ENCODE results near the gene ARHGAP26. TPM values are rescaled to one million over a fixed set of nuclear protein-coding genes. Genes with fewer than 3 reads are reported as not detected.
A peak's percentile ranks its signal among the peaks of the same experiment; 100 is the strongest.

Gene ARHGAP26
- total RNA-seq, 1 experiment from 2014 or later = 5.9 TPM

DNA sequence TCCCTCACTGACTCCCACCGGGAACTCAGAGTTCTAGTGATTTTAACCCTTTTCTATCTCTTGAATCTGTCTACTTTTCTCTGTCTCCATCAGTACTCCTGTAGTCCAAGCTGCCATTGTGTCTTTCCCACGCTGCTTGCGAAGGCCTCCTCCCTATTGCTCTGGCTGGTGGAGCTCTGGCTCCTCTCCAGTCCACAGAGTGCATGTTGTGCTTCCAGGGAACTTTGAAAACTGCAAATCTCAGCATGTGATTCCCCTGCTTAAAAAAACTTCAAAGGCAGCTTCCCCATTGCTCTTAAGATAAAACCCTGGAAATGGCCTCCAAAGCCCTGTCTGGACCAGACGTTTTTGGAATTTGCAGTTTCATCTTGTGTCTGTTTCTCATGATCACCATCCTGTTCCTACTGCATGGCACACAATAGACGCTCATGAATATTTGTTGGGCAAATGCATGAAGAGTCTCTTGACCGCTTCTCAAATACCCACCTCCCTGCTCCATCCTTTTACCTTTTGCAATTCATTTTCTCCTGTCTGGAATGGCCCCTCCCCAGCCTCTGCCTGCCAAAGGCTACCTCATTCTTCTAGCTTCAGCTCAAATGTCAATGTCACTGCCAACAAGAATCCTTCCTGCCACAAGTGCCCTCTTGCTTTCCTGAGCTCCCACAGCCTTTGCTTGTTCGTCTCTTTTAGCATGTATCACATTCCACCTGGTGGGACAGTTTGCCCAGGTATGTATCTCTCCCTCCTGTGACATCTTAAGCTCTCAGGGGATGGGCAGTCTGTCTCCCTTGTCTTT is 293.2 kb downstream of the ARHGAP26 start:
- H3K36me3 ChIP-seq (replicated peaks; ENCODE audit: control insufficient read depth, insufficient read depth, low read length) = no peaks in the 10 kb centered on the region; the same call in 1 of the 2 replicates
- no peaks in the 10 kb centered on the region for H3K27me3 ChIP-seq (ENCODE audit: control insufficient read depth, insufficient read depth, low read length)
- DNase-seq = no peak
- H3K4me3 ChIP-seq (ENCODE audit: insufficient read depth, low read depth, low read length) = no peak overlapping the region

DNA sequence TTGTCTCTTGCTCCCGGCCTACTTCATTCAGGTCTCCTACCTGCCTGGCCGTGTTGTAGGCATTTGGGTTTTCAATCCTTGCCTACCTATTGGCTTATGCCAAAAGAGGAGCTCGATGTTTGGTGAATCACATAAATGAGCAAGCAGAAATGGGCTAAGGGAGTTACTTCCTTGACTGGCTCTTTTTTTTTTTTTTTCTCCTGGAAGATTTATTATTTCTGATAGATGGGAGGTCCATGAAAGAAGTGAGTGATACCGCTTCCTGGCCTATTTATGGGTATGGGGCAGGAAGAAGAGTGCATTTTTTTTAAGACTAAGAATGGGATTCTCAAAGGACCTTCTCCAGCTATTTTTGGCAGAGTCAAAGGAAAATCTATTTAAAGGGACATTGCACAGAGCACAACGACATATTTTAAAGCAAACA is 294.1 kb downstream of the ARHGAP26 start:
- no peak for DNase-seq
- no peaks in the 10 kb centered on the region; the same call in 1 of the 2 replicates for H3K36me3 ChIP-seq (replicated peaks; ENCODE audit: control insufficient read depth, insufficient read depth, low read length)
- H3K27me3 ChIP-seq (ENCODE audit: control insufficient read depth, insufficient read depth, low read length) = no peaks in the 10 kb centered on the region
- no peak overlapping the region for H3K4me3 ChIP-seq (ENCODE audit: insufficient read depth, low read depth, low read length)

DNA sequence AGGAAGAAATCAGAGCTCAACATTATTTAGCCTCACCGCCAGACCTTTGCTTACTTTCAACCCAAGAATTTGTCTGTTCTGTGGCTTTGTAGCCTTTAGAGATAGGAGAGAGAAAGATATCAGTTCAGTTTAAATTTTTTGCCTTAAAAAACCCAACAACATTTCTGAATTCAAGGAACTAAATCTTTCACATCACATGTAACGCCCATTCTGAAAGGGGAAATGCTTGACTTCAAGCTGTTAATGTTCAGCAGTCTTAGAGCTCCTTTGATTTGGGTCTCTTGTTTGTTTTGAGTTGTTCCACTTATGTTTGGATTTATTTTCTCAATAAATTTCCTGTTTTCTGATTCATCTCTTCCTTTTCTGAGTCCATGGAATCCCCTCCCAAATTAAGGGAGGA is 294.5 kb downstream of the ARHGAP26 start:
- no peak for DNase-seq

DNA sequence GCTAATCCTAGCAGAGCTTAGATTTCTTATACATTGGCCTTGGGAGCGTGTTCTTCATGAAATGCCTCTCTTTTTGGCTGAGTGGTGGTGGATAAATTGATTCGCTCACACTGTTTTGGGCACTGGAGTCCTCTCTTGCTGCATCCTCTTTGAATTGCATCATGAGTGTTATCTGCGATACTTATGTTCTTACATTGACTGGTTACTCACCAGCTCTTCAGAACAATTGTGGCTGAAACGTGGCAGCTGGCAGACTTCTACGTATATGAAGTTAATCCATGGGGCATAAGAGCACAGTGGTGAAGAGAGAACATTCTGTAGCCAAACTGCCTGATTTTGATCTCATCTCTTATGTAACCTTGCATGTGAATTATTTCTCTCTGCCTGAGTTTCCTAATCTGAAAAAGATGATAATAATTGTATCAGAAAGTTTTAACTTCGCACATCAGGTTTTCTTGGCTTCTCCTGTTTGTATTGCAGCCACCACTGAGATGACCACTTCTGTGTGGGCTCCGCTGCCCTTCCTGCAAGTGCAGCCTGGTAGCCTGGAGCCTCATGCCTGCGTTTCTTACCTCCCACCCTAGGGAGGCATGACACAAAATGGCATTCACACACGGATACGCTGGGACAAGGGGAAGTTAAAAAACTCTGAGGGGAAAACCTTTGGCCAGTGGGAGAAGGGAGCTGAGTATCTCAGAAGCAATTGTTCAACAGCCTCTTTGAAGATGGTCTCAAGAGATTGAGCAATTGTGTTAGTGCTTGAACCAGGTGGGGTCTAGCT is 295.2 kb downstream of the ARHGAP26 start:
- Histone ChIP-seq H3K4me3 (ENCODE audit: insufficient read depth, low read depth, low read length) (no peak overlapping the region), H3K27me3 (ENCODE audit: control insufficient read depth, insufficient read depth, low read length) (no peaks in the 10 kb centered on the region)
- DNase-seq = no peak

More for the DNA sequence above, 294.5 kb downstream of the ARHGAP26 start:
- Histone ChIP-seq H3K4me3 (ENCODE audit: insufficient read depth, low read depth, low read length) (no peak overlapping the region), H3K36me3 (replicated peaks; ENCODE audit: control insufficient read depth, insufficient read depth, low read length) (no peaks in the 10 kb centered on the region; the same call in 1 of the 2 replicates), H3K27me3 (ENCODE audit: control insufficient read depth, insufficient read depth, low read length) (no peaks in the 10 kb centered on the region)

DNA sequence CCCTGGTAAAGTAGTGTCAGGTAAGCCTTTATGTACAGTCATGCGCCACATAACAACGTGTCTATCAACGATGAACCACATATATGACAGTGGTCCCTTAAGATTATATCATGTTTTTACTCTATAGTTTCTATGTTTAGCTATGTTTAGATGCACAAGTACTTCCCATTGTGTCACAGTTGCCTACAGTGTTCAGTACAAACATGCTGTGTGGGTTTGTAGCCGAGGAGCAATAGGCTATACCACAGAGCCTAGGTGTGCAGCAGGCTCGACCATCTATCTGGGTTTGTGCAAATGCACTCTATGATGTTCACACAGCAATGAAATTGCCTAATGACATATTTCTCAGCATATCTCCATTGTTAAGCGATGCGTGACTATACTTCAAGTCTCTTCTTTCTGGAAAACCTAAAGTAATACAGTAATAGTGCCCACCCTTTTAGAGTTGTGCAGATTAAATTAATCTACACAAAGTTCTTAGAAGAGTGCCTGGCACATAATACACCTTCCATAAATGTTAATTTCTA is 295.9 kb downstream of the ARHGAP26 start:
- DNase-seq = no peak
- H3K36me3 ChIP-seq (replicated peaks; ENCODE audit: control insufficient read depth, insufficient read depth, low read length) = no peaks in the 10 kb centered on the region; the same call in 1 of the 2 replicates
- H3K4me3 ChIP-seq (ENCODE audit: insufficient read depth, low read depth, low read length) = no peak overlapping the region
- H3K27me3 ChIP-seq (ENCODE audit: control insufficient read depth, insufficient read depth, low read length) = no peaks in the 10 kb centered on the region

More for the DNA sequence above, 295.2 kb downstream of the ARHGAP26 start:
- no peaks in the 10 kb centered on the region; the same call in 1 of the 2 replicates for H3K36me3 ChIP-seq (replicated peaks; ENCODE audit: control insufficient read depth, insufficient read depth, low read length)

DNA sequence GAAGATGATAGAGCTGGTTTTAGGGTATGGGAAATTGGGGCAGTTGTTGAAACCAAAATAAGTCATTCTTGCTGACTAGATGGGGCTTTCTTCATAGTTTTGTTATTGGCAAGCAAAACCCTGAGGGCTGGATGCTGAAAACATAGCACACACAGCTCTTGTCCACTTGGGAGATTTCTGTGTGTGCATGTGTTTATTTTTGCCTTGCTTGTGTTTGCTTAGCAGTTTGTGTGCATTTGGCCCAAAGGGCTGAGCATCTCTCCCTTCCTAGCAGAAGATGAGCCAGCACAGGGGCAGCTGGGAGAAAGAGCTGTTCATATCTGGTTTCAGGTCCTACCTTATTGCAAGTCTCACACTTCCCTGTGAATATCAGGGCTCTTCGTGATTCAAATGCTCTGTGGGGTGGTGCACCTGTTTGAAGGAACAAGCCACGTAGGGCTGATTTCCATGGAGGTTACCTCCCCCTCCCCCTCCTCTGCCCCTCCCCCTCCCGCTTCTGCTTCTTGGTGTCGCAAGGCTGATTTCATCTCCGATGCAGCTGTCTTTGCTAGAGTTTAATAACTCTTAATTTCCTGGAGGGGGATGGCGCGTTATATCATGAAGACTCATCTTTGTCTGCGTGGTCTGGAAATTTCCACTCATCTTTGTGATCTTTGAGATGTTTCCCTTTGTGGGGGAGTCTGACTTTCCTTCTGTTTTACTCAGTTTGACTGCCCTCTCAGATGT is 296.5 kb downstream of the ARHGAP26 start:
- Histone ChIP-seq H3K4me3 (ENCODE audit: insufficient read depth, low read depth, low read length) (no peak overlapping the region), H3K36me3 (replicated peaks; ENCODE audit: control insufficient read depth, insufficient read depth, low read length) (no peaks in the 10 kb centered on the region; the same call in 1 of the 2 replicates), H3K27me3 (ENCODE audit: control insufficient read depth, insufficient read depth, low read length) (no peaks in the 10 kb centered on the region)
- peak; percentile 14 for DNase-seq

DNA sequence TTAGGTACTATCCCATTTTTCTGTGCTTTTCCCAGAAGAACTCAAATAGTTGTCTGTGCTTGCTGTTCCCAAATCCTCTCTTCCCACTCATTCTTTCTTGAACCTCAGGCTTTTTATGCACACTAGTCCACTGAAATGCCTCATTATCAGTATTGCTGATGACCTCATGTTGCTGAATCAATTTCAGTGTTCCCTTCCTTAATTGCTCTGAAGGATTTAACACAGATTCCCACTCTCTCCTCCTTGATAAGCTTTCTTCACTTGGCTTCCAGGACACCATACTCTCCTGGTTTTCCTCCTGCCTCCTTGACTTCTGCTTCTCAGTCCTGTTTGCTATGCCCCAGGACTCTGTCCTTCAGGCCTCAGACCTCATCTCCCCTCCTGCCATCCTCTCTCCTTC is 298.5 kb downstream of the ARHGAP26 start:
- Histone ChIP-seq H3K36me3 (replicated peaks; ENCODE audit: control insufficient read depth, insufficient read depth, low read length) (no peaks in the 10 kb centered on the region; the same call in 1 of the 2 replicates), H3K4me3 (ENCODE audit: insufficient read depth, low read depth, low read length) (no peak overlapping the region), H3K27me3 (ENCODE audit: control insufficient read depth, insufficient read depth, low read length) (no peaks in the 10 kb centered on the region)
- no peak for DNase-seq

DNA sequence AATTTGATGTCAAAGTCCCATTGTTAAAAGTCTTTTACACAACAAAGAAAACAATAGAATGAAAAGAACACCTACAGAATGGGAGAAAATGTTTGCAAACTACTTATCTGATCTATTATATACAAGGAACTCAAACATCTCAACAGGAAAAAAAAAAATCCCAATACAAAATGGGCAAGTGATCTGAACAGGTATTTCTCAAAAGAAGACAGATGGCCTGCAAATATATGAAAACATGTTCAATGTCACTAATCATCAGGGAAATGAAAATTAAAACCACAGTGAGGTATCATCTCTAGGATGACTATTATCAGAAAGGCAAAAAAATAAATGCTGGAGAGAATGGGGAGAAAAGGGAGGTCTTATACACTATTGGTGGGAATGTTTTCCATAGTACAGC is 301.8 kb downstream of the ARHGAP26 start:
- Histone ChIP-seq H3K36me3 (replicated peaks; ENCODE audit: control insufficient read depth, insufficient read depth, low read length) (no peaks in the 10 kb centered on the region), H3K4me3 (ENCODE audit: insufficient read depth, low read depth, low read length) (no peak overlapping the region)
- no peak for DNase-seq

DNA sequence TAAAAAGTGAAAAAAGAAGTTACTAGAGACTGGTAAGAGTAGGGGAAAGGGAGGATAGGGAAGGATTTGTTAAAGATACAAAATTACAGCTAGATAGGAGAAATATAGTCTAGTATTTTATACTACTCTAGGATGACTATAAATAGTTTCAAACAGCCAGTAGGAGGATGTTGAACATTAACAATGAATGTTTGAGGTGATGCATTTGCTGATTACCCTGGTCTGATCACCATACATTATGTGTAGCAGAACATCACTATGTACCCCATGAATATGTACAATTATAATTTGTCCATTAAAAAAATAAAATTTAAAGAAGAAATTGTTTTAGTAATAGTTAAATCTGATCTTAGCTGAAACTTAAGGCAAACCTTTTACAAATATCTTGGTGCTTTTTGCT is 302.6 kb downstream of the ARHGAP26 start:
- no peak for DNase-seq
- H3K27me3 ChIP-seq (ENCODE audit: control insufficient read depth, insufficient read depth, low read length) = no peaks in the 10 kb centered on the region
- no peak overlapping the region for H3K4me3 ChIP-seq (ENCODE audit: insufficient read depth, low read depth, low read length)
- no peaks in the 10 kb centered on the region for H3K36me3 ChIP-seq (replicated peaks; ENCODE audit: control insufficient read depth, insufficient read depth, low read length)

More for the DNA sequence above, 301.8 kb downstream of the ARHGAP26 start:
- H3K27me3 ChIP-seq (ENCODE audit: control insufficient read depth, insufficient read depth, low read length) = no peaks in the 10 kb centered on the region

DNA sequence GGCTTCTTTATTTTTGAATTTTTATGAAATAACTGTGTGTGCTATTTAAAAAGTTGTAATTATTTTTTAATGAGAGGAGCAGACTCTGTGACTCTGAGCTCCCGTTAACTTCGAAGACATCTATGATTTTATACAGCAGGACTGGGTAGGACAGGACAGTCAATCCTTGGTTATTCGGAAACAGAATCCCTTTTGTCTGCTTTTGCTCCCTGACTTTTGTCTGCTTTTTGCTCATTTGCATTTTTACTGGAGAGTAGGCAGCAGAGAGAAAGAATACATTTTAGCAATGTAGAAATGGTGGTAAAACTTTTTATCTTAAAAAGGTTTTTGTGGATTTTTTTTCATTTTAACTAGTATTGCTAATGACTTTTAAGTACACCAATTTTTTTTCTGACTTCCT is 303.6 kb downstream of the ARHGAP26 start:
- no peaks in the 10 kb centered on the region for H3K27me3 ChIP-seq (ENCODE audit: control insufficient read depth, insufficient read depth, low read length)
- no peaks in the 10 kb centered on the region for H3K36me3 ChIP-seq (replicated peaks; ENCODE audit: control insufficient read depth, insufficient read depth, low read length)
- H3K4me3 ChIP-seq (ENCODE audit: insufficient read depth, low read depth, low read length) = no peak overlapping the region
- no peak for DNase-seq

DNA sequence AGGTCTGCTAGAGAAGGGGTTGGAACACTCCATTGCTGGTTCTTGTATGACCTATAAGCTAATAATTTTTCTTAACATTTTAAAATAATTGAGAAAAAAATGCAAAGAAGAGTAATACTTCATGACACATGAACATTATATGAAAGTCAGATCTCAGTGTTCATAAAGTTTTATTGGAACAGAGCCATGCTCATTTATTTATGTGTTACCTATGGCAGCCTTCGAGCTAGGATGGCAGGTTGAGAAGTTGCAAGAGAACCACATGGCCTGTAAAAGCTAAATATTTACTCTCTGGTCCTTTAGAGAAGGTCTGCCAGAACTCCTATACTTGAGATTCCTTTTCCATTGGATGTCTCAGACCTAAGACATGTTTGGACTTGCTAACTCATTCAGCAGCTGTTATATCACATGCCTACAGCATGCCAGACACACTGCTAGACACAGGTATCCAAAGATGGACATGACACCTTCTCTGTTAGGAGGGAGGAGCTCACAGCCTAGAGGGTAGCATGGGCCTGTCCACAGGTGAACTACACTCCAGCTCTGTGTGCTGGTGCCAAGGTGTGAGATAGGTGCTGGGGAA is 304.3 kb downstream of the ARHGAP26 start:
- no peak for DNase-seq
- H3K4me3 ChIP-seq (ENCODE audit: insufficient read depth, low read depth, low read length) = no peak overlapping the region
- H3K27me3 ChIP-seq (ENCODE audit: control insufficient read depth, insufficient read depth, low read length) = no peaks in the 10 kb centered on the region

DNA sequence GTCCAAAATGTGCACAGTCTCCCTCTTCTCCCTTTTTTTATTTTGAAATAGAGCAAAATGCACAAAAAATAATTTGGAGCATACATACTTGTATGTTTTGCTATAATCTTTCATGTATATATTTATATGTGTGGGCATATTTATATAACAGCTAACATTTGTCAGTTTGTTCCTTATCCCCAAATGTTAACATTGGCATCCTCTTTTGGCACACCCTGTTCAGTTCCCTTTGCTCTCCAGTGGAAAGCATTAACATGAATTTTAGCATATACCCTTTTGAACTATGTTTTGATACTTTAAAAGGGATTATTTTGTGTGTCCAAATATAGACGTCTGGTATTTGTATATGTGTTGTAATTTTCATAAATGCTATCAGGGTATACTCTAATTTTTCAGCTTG is 306.2 kb downstream of the ARHGAP26 start:
- DNase-seq = no peak
- no peaks in the 10 kb centered on the region for H3K27me3 ChIP-seq (ENCODE audit: control insufficient read depth, insufficient read depth, low read length)
- H3K4me3 ChIP-seq (ENCODE audit: insufficient read depth, low read depth, low read length) = no peak overlapping the region
- no peaks in the 10 kb centered on the region for H3K36me3 ChIP-seq (replicated peaks; ENCODE audit: control insufficient read depth, insufficient read depth, low read length)

More for the DNA sequence above, 304.3 kb downstream of the ARHGAP26 start:
- H3K36me3 ChIP-seq (replicated peaks; ENCODE audit: control insufficient read depth, insufficient read depth, low read length) = no peaks in the 10 kb centered on the region

DNA sequence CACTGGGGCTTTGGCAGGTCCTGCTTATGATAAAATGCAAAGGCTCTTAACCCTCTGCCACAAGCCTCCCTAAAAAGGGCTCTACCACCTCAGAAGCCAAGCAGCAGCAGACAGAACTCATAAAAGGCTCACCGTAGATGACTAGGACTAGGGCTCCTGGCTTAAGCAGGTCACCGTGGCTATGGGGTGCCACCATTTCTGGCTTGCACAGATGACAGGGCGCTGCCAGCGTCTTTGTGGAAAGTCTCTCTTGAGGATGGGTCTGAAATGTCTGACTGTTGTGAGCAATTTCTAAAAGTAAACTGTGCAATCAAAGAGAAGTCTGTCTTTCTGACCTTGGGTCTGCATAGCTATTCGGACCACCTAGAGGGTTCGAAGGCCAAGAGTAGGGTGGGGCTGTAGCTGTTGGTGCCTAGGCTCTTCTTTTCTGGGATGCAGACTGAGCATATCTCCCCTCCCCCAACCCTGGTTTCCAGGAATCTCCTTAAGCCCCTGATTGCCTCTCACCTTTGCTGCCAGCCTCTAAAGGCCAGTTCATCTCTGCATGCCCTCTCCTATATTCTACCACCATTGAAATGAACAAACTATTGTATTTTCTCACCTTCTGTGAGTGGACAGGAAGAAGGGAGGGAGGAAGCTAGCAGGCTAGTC is 307.4 kb downstream of the ARHGAP26 start:
- no peak overlapping the region for H3K4me3 ChIP-seq (ENCODE audit: insufficient read depth, low read depth, low read length)
- no peaks in the 10 kb centered on the region for H3K27me3 ChIP-seq (ENCODE audit: control insufficient read depth, insufficient read depth, low read length)
- no peak for DNase-seq
- no peaks in the 10 kb centered on the region for H3K36me3 ChIP-seq (replicated peaks; ENCODE audit: control insufficient read depth, insufficient read depth, low read length)

Data from H7 (cell line).